Right renal pelvis (tissue), 4 donors: Measurements from ENCODE around the gene ASTL. TPM values are rescaled to one million over a fixed set of nuclear protein-coding genes. Genes with fewer than 3 reads are reported as not detected.
"Not testable (repeated sequence)": the region's sequence is repeated elsewhere in the genome, so short reads cannot be mapped to it uniquely, and the experiment has no call there.

Experiments used
- DNase-seq, 4 donors: peaks; one replicate each; pipeline ENCODE4 v3.0.0-alpha.2; 2013; ENCODE audit warnings: low read depth in 4 of 4, low spot score in 3 of 4, missing footprints in 1 of 4
- polyA plus RNA-seq, 4 donors: library from polyadenylated mRNA; unstranded; fragments of 120-200 nt; gene quantifications; one replicate each; pipeline ENCODE4 v1.2.1, GENCODE V29; 2013; ENCODE audit not compliant: insufficient read length in 4 of 4

The ASTL gene
- polyA plus RNA-seq, 4 donors, result 0.23 to 0.32 TPM; not detected in 2

GRCh38 chr2:96088340-96089335 is 49.7 kb downstream of the ASTL start:
- no peak for DNase-seq

- DNase-seq, result no peak
These were observed 51.2 kb downstream of the ASTL start for GRCh38 chr2:96087130-96087529.

- no peak for DNase-seq
These were observed 52.6 kb downstream of the ASTL start for GRCh38 chr2:96085541-96086355.

- not testable (repeated sequence) for DNase-seq
These were observed 53.3 kb downstream of the ASTL start for GRCh38 chr2:96084858-96085518.

GRCh38 chr2:96083989-96084857 is 54.1 kb downstream of the ASTL start:
- DNase-seq, result no peak

GRCh38 chr2:96083064-96083939 is 55.0 kb downstream of the ASTL start:
- DNase-seq, result no peak

- no peak for DNase-seq
These were observed 55.9 kb downstream of the ASTL start for GRCh38 chr2:96082211-96083063.

- DNase-seq, result no peak
These were observed 57.3 kb downstream of the ASTL start for GRCh38 chr2:96081042-96081441.

GRCh38 chr2:96075199-96075771 is 63.0 kb downstream of the ASTL start:
- no peak for DNase-seq

- no peak for DNase-seq
These were observed 64.1 kb downstream of the ASTL start for GRCh38 chr2:96074156-96074555.

GRCh38 chr2:96073170-96073775 is 65.0 kb downstream of the ASTL start:
- DNase-seq, result no peak

Other genes with a start within 250 kb of the ASTL start
- gene ANKRD36C, start 146.7 kb downstream of the ASTL start, polyA plus RNA-seq, result 10 to 100 TPM in 3 of 4 donors, 1 to 10 TPM in 1; 10.0 to 18.1 (median 13.9) TPM
- 1 to 10 TPM; 2.4 to 4.5 (median 3.2) TPM for gene GPAT2, start 103.6 kb downstream of the ASTL start, polyA plus RNA-seq
- gene ADRA2B, start 21.9 kb downstream of the ASTL start, polyA plus RNA-seq, result 1 to 10 TPM; 2.8 to 6.3 (median 4.8) TPM
- 1 to 10 TPM; 3.6 to 6.9 (median 4.1) TPM for gene DUSP2, start 6.9 kb upstream of the ASTL start, polyA plus RNA-seq
- gene STARD7, start 70.3 kb upstream of the ASTL start, polyA plus RNA-seq, result 100 to 1,000 TPM; 125 to 152 (median 147) TPM
- gene TMEM127, start 127.5 kb upstream of the ASTL start, polyA plus RNA-seq, result 10 to 100 TPM; 47.6 to 49.1 (median 48.5) TPM
- 10 to 100 TPM; 66.8 to 71.9 (median 68.9) TPM for gene CIAO1, start 127.7 kb upstream of the ASTL start, polyA plus RNA-seq
- gene SNRNP200, start 167.0 kb upstream of the ASTL start, polyA plus RNA-seq, result 100 to 1,000 TPM; 164 to 179 (median 169) TPM
- 1 to 10 TPM; 4.4 to 5.3 (median 4.8) TPM for gene ITPRIPL1, start 186.8 kb upstream of the ASTL start, polyA plus RNA-seq
- 10 to 100 TPM; 14.7 to 20.6 (median 18.7) TPM for gene NCAPH, start 197.3 kb upstream of the ASTL start, polyA plus RNA-seq